ENCODE data around the gene PIGC. TPM values are rescaled to one million over a fixed set of nuclear protein-coding genes. Genes with fewer than 3 reads are reported as not detected.

The PIGC gene
- total and polyA plus RNA-seq, 12 donors: 19.7 to 33.6 (median 25.2) TPM

- H3K36me3 ChIP-seq (replicated peaks in 1 of 2): no peaks in the 10 kb centered on the region
- H3K27ac ChIP-seq: no peak overlapping the region
- no peak for DNase-seq
- 83 to 94% (median 89%) methylated on average over 3 of the region's 3 CpGs for WGBS, 4 donors
- no peak for TF ChIP-seq CTCF (IDR thresholded peaks at IDR 0.05)
- TF ChIP-seq POLR2A (IDR thresholded peaks at IDR 0.05): no peak
- intact Hi-C loops (cut with DNase I): no loop called here
- no peak overlapping the region for H3K4me3 ChIP-seq
- no peaks in the 10 kb centered on the region for H3K9me3 ChIP-seq (replicated peaks in 1 of 3)
- H3K4me1 ChIP-seq (replicated peaks in 1 of 2): no peaks in the 10 kb centered on the region
- no peaks in the 10 kb centered on the region for H3K27me3 ChIP-seq
Observed at GRCh38 chr1:172488393-172488792, 44.5 kb upstream of the PIGC start.

- H3K4me1 ChIP-seq (replicated peaks in 1 of 2): no peaks in the 10 kb centered on the region
- WGBS, 4 donors: 67 to 87% (median 76%) methylated on average over 4 of the region's 4 CpGs
- H3K9me3 ChIP-seq (replicated peaks in 1 of 3): no peaks in the 10 kb centered on the region
- H3K27ac ChIP-seq: no peak overlapping the region
- H3K4me3 ChIP-seq: no peak overlapping the region
- H3K36me3 ChIP-seq (replicated peaks in 1 of 2): no peaks in the 10 kb centered on the region
- intact Hi-C loops (cut with DNase I): no loop called here
- DNase-seq: no peak
- no peaks in the 10 kb centered on the region for H3K27me3 ChIP-seq
- TF ChIP-seq POLR2A (IDR thresholded peaks at IDR 0.05) (no peak), CTCF (IDR thresholded peaks at IDR 0.05) (no peak)
Observed at GRCh38 chr1:172487550-172487949, 43.7 kb upstream of the PIGC start.

- Histone ChIP-seq H3K4me1 (replicated peaks in 1 of 2) (no peaks in the 10 kb centered on the region), H3K36me3 (replicated peaks in 1 of 2) (no peaks in the 10 kb centered on the region), H3K9me3 (replicated peaks in 1 of 3) (no peaks in the 10 kb centered on the region), H3K4me3 (no peak overlapping the region), H3K27me3 (no peaks in the 10 kb centered on the region), H3K27ac (no peak overlapping the region)
- intact Hi-C loops (cut with DNase I): no loop called here
- WGBS, 4 donors: 56 to 81% (median 77%) methylated on average over 3 of the region's 3 CpGs
- DNase-seq: no peak
- TF ChIP-seq POLR2A (IDR thresholded peaks at IDR 0.05) (no peak), CTCF (IDR thresholded peaks at IDR 0.05) (no peak)
Observed at GRCh38 chr1:172486805-172487454, 43.1 kb upstream of the PIGC start.

GRCh38 chr1:172485626-172486025, 41.8 kb upstream of the PIGC start:
- Histone ChIP-seq H3K27ac (no peak overlapping the region), H3K36me3 (replicated peaks in 1 of 2) (no peaks in the 10 kb centered on the region), H3K4me1 (replicated peaks in 1 of 2) (no peaks in the 10 kb centered on the region), H3K27me3 (no peaks in the 10 kb centered on the region), H3K4me3 (no peak overlapping the region), H3K9me3 (replicated peaks in 1 of 3) (no peaks in the 10 kb centered on the region)
- intact Hi-C loops (cut with DNase I): no loop called here
- WGBS, 4 donors: 60 to 71% (median 66%) methylated on average over 5 of the region's 5 CpGs
- no peak for TF ChIP-seq CTCF (IDR thresholded peaks at IDR 0.05)
- TF ChIP-seq POLR2A (IDR thresholded peaks at IDR 0.05): no peak
- no peak for DNase-seq

Measured in adrenal gland (tissue), 12 donors.